GM06990 (cell line): ENCODE measurements around the gene ZNF511.

Experiments used
- DNase-seq: peaks from one replicate; pipeline ENCODE4 v3.0.0-alpha.2; 2011; ENCODE audit not compliant: insufficient read length; ENCODE audit errors: extremely low read depth
- H3K27me3 ChIP-seq: replicated peaks from 2 replicates; pipeline ENCODE4 v1.6.0; 2011; ENCODE audit warnings: low read length; ENCODE audit not compliant: control insufficient read depth, insufficient read depth
- H3K36me3 ChIP-seq: 2 replicates; pipeline ENCODE4 v1.5.1; 2011; ENCODE audit warnings: low read length; ENCODE audit not compliant: control insufficient read depth, insufficient read depth
- H3K4me3 ChIP-seq: replicated peaks from 2 replicates; pipeline ENCODE4 v1.5.1; 2011; ENCODE audit warnings: low read depth, mild to moderate bottlenecking, control low read depth, low read length
- CTCF ChIP-seq: IDR thresholded peaks from 2 replicates; pipeline ENCODE4 v1.5.1; 2011; ENCODE audit warnings: low read length, control low read depth, mild to moderate bottlenecking, inconsistent platforms; ENCODE audit not compliant: insufficient read depth, poor library complexity, severe bottlenecking

ZNF511 gene

GRCh38 chr10:133359554-133359971, 50.8 kb downstream of the ZNF511 start:
- DNase-seq: no peak
- Histone ChIP-seq H3K4me3 (no peak overlapping the region), H3K36me3 (peaks cover 8% of the 10 kb centered on the region), H3K27me3 (no peaks in the 10 kb centered on the region)
- no peak for TF ChIP-seq CTCF

GRCh38 chr10:133359972-133360610, 51.4 kb downstream of the ZNF511 start:
- Histone ChIP-seq H3K4me3 (no peak overlapping the region), H3K27me3 (no peaks in the 10 kb centered on the region), H3K36me3 (peaks cover 12% of the 10 kb centered on the region)
- no peak for DNase-seq
- TF ChIP-seq CTCF: no peak

- Histone ChIP-seq H3K4me3 (no peak overlapping the region), H3K36me3 (peaks cover 21% of the 10 kb centered on the region), H3K27me3 (no peaks in the 10 kb centered on the region)
- no peak for TF ChIP-seq CTCF
- no peak for DNase-seq
These were observed 52.5 kb downstream of the ZNF511 start for GRCh38 chr10:133361227-133361626.

- Histone ChIP-seq H3K36me3 (peaks cover 24% of the 10 kb centered on the region), H3K4me3 (no peak overlapping the region)
- DNase-seq: no peak
These were observed 53.2 kb downstream of the ZNF511 start for GRCh38 chr10:133361773-133362441.

More at GRCh38 chr10:133361773-133362441, 53.2 kb downstream of the ZNF511 start:
- no peaks in the 10 kb centered on the region for H3K27me3 ChIP-seq
- TF ChIP-seq CTCF: no peak
